HEK293 (cell line): ENCODE results near the gene LRRC75A.
A peak's percentile ranks its signal among the peaks of the same experiment; 100 is the strongest.
"Not testable (repeated sequence)": the region's sequence is repeated elsewhere in the genome, so short reads cannot be mapped to it uniquely, and the experiment has no call there.

Experiments
- CTCF ChIA-PET: fragments of 350-600 bp; formaldehyde crosslinking; extraction: SDS; loops from one replicate; lab custom pipeline; 2021; ENCODE audit warnings: antibody characterized with exemption; lab: Yijun Ruan, JAX
- POLR2A ChIA-PET: fragments of 300-600 bp; formaldehyde crosslinking; extraction: SDS; loops from one replicate; lab custom pipeline; 2020; ENCODE audit warnings: antibody characterized with exemption, inconsistent platforms; lab: Yijun Ruan, JAX
- H3K27ac ChIP-seq: fragments of 200-500 bp; sonication (Bioruptor generic); 2 replicates; pipeline ENCODE4 v1.5.1; 2014; ENCODE audit warnings: low read depth, low read length, control low read depth, inconsistent platforms; ENCODE audit errors: extremely low read depth
- H3K36me3 ChIP-seq, 2 experiments: fragments of 200-500 bp in 1 of 2; sonication (Bioruptor generic) in 1 of 2; 1 replicate in 1 of 2; 2 replicates in 1 of 2; pipeline ENCODE4 v1.5.1; 2014 to 2017; ENCODE audit warnings: inconsistent platforms in 2 of 2, low read length in 2 of 2; ENCODE audit not compliant: control insufficient read depth in 2 of 2, insufficient read depth in 1 of 2
- H3K4me1 ChIP-seq: fragments of 200-500 bp; sonication (Bioruptor generic); 2 replicates; pipeline ENCODE4 v1.5.1; 2014; ENCODE audit warnings: mild to moderate bottlenecking, low read length, inconsistent platforms; ENCODE audit not compliant: control insufficient read depth, insufficient read depth
- H3K4me3 ChIP-seq: 2 replicates; pipeline ENCODE4 v1.5.1; 2011; ENCODE audit warnings: low read depth, mild to moderate bottlenecking, control low read depth, low read length, moderate library complexity
- H3K9me3 ChIP-seq: fragments of 200-500 bp; sonication (Bioruptor generic); 2 replicates; pipeline ENCODE4 v1.5.1; 2014; ENCODE audit warnings: low read depth, low read length, inconsistent platforms; ENCODE audit not compliant: control insufficient read depth, insufficient read depth
- ATF2 ChIP-seq: fragments of 450-650 bp; formaldehyde crosslinking; IDR thresholded peaks from 2 replicates; pipeline ENCODE4 v1.5.1; 2016; ENCODE audit warnings: missing biosample characterization, missing genetic modification characterization, low read depth
- BCL11A ChIP-seq: fragments of 450-650 bp; formaldehyde crosslinking; IDR thresholded peaks from 2 replicates; pipeline ENCODE4 v1.5.1; 2016; ENCODE audit warnings: low read depth, missing biosample characterization, missing genetic modification characterization
- KLF1 ChIP-seq: fragments of 450-650 bp; formaldehyde crosslinking; IDR thresholded peaks from 2 replicates; pipeline ENCODE4 v1.5.1; 2016; ENCODE audit warnings: missing biosample characterization, missing genetic modification characterization
- MYNN ChIP-seq: fragments of 450-650 bp; formaldehyde crosslinking; IDR thresholded peaks from 2 replicates; pipeline ENCODE4 v1.5.1; 2016; ENCODE audit warnings: missing biosample characterization, missing genetic modification characterization, borderline replicate concordance
- OVOL3 ChIP-seq: fragments of 450-650 bp; formaldehyde crosslinking; IDR thresholded peaks from 2 replicates; pipeline ENCODE4 v1.5.1; 2016; ENCODE audit warnings: missing biosample characterization, missing genetic modification characterization
- SP3 ChIP-seq: fragments of 450-650 bp; formaldehyde crosslinking; IDR thresholded peaks from 2 replicates; pipeline ENCODE4 v1.5.1; 2016; ENCODE audit warnings: missing biosample characterization, missing genetic modification characterization
- ZFP3 ChIP-seq: fragments of 450-650 bp; formaldehyde crosslinking; IDR thresholded peaks from 2 replicates; pipeline ENCODE4 v1.5.1; 2016; ENCODE audit warnings: low read depth, missing biosample characterization, missing genetic modification characterization
- ZFP41 ChIP-seq: fragments of 450-650 bp; formaldehyde crosslinking; IDR thresholded peaks from 2 replicates; pipeline ENCODE4 v1.5.1; 2016; ENCODE audit warnings: missing biosample characterization, missing genetic modification characterization, borderline replicate concordance
- ZNF155 ChIP-seq: fragments of 450-650 bp; formaldehyde crosslinking; IDR thresholded peaks from 2 replicates; pipeline ENCODE4 v1.5.1; 2016; ENCODE audit warnings: missing biosample characterization, missing genetic modification characterization
- ZNF274 ChIP-seq, 2 experiments: fragments of 200-500 bp in 1 of 2; fragments of 450-650 bp in 1 of 2; sonication (Bioruptor generic) in 1 of 2; formaldehyde crosslinking in 1 of 2; IDR thresholded peaks; 2 replicates each; pipeline versions ENCODE4 v1.5.1 to v1.6.1; 2014 to 2016; ENCODE audit warnings: borderline replicate concordance in 1 of 2, inconsistent platforms in 1 of 2, low read length in 1 of 2, missing biosample characterization in 1 of 2, missing genetic modification characterization in 1 of 2
- ZNF354C ChIP-seq: fragments of 450-650 bp; formaldehyde crosslinking; IDR thresholded peaks from 2 replicates; pipeline ENCODE4 v1.5.1; 2016; ENCODE audit warnings: missing biosample characterization, missing genetic modification characterization, low read depth, borderline replicate concordance
- ZNF391 ChIP-seq: fragments of 450-650 bp; formaldehyde crosslinking; IDR thresholded peaks from 2 replicates; pipeline ENCODE4 v1.5.1; 2016; ENCODE audit warnings: low read depth, missing biosample characterization, missing genetic modification characterization, borderline replicate concordance
- ZNF518A ChIP-seq: fragments of 450-650 bp; formaldehyde crosslinking; conservative IDR thresholded peaks from 2 replicates; pipeline ENCODE4 v1.5.1; 2016; ENCODE audit warnings: low read depth, missing biosample characterization, missing genetic modification characterization
- ZNF645 ChIP-seq: fragments of 450-650 bp; formaldehyde crosslinking; IDR thresholded peaks from 2 replicates; pipeline ENCODE4; 2016; ENCODE audit warnings: missing biosample characterization, missing genetic modification characterization
- ZNF843 ChIP-seq: fragments of 450-650 bp; formaldehyde crosslinking; IDR thresholded peaks from 2 replicates; pipeline ENCODE4 v1.5.1; 2016; ENCODE audit warnings: missing biosample characterization, missing genetic modification characterization
- ZSCAN23 ChIP-seq: fragments of 450-650 bp; formaldehyde crosslinking; IDR thresholded peaks from 2 replicates; pipeline ENCODE4 v1.5.1; 2016; ENCODE audit warnings: missing biosample characterization, missing genetic modification characterization
- TF ChIP-seq, protein P1 (sequence below): fragments of 450-650 bp; formaldehyde crosslinking; IDR thresholded peaks from 2 replicates; pipeline ENCODE4 v1.5.1; 2016; ENCODE audit warnings: missing biosample characterization, missing genetic modification characterization

Gene LRRC75A

GRCh38 chr17:16440901-16441629 is 50.9 kb downstream of the LRRC75A start:
- Histone ChIP-seq H3K36me3 (peaks cover 25 to 64% of the 10 kb centered on the region in 2 experiments), H3K4me1 (no peaks in the 10 kb centered on the region), H3K27ac (0 out of 2 replicates have a peak overlapping the region, but pooled peaks have one; percentile 90), H3K4me3 (no peak overlapping the region)
- CTCF ChIA-PET, result interaction anchor here (0.6 to 2.8 kb wide), 7 partner anchors 10 to 82 kb away, joined by 3 to 31 read pairs (median 7); no protein-coding TSS in a partner anchor
- no peak for TF ChIP-seq ZSCAN23 (tag by site-specific recombination)
- no peak for TF ChIP-seq ZNF645 (tag by site-specific recombination)
- TF ChIP-seq OVOL3 (tag by site-specific recombination), result no peak
- no peak for TF ChIP-seq ZNF274 (IDR thresholded peaks at IDR 0.05; ENCODE audit: low read length)
- no peak for TF ChIP-seq ZNF274 (tag by site-specific recombination; IDR thresholded peaks at IDR 0.05; ENCODE audit: borderline replicate concordance)
- no peak for TF ChIP-seq KLF1 (tag by site-specific recombination)
- TF ChIP-seq ZFP3 (tag by site-specific recombination), result no peak
- TF ChIP-seq, protein P1, sequence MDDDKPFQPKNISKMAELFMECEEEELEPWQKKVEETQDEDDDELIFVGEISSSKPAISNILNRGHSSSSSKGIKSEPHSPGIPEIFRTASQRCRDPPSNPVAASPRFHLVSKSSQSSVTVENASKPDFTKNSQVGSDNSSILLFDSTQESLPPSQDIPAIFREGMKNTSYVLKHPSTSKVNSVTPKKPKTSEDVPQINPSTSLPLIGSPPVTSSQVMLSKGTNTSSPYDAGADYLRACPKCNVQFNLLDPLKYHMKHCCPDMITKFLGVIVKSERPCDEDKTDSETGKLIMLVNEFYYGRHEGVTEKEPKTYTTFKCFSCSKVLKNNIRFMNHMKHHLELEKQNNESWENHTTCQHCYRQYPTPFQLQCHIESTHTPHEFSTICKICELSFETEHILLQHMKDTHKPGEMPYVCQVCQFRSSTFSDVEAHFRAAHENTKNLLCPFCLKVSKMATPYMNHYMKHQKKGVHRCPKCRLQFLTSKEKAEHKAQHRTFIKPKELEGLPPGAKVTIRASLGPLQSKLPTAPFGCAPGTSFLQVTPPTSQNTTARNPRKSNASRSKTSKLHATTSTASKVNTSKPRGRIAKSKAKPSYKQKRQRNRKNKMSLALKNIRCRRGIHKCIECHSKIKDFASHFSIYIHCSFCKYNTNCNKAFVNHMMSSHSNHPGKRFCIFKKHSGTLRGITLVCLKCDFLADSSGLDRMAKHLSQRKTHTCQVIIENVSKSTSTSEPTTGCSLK (tag by site-specific recombination), result no peak
- TF ChIP-seq ATF2, result no peak
- no peak for TF ChIP-seq ZNF843 (tag by site-specific recombination)
- TF ChIP-seq ZNF354C (tag by site-specific recombination), result no peak
- no peak for TF ChIP-seq ZNF155 (tag by site-specific recombination)
- no peak for TF ChIP-seq MYNN
- no peak for TF ChIP-seq ZNF391
- no peak for TF ChIP-seq ZFP41 (tag by site-specific recombination)
- no peak for TF ChIP-seq ZNF518A
- no peak for TF ChIP-seq BCL11A (tag by site-specific recombination)
- TF ChIP-seq SP3, result no peak
- TF ChIP-seq, all 188 proteins: peak for 0
- POLR2A ChIA-PET, result interaction anchor here (0.5 to 6.0 kb wide), 12 partner anchors 10 to 1989 kb away, joined by 3 to 54 read pairs (median 4); partner anchors contain the start of gene UBB
- no peaks in the 10 kb centered on the region for H3K9me3 ChIP-seq

- H3K36me3 ChIP-seq, result peaks cover 22 to 57% of the 10 kb centered on the region in 2 experiments
- peak overlapping the region; percentile 83 for H3K4me3 ChIP-seq
- CTCF ChIA-PET, result interaction anchor here (0.8 to 2.8 kb wide), 5 partner anchors 11 to 87 kb away, joined by 4 to 31 read pairs (median 7); no protein-coding TSS in a partner anchor
- 0 out of 2 replicates have a peak overlapping the region, but pooled peaks have one; percentile 90 for H3K27ac ChIP-seq
- not testable (repeated sequence) for H3K9me3 ChIP-seq, H3K4me1 ChIP-seq
- POLR2A ChIA-PET, result interaction anchor here (0.9 to 6.0 kb wide), 8 partner anchors 21 to 135 kb away, joined by 3 to 54 read pairs (median 6); partner anchors contain the start of gene UBB
Measured at GRCh38 chr17:16440354-16440753, 51.6 kb downstream of the LRRC75A start.
